Frontal cortex (tissue), 4 donors: Measurements from ENCODE around the gene TEKT3. TPM values are rescaled to one million over a fixed set of nuclear protein-coding genes. Genes with fewer than 3 reads are reported as not detected.

ENCODE experiments used
- DNase-seq, 2 donors: peaks; one replicate each; pipeline ENCODE4 v3.0.0; 2012; ENCODE audit warnings: low spot score in 2 of 2
- FAIRE-seq: peaks from 2 replicates; lab custom pipeline; 2012; peaks lifted over from hg19 to GRCh38; lab: Jason Lieb, UNC
- total RNA-seq: library from RNA; depleted of rRNA; stranded (reverse); fragments of >200 nt; gene quantifications from one replicate; pipeline ENCODE4 v1.2.3, GENCODE V29; 2014
- donor health status: control.
- donor health status: control.
- donor health status: control.

TEKT3 gene
- total RNA-seq, 1 donor from 2014 or later, result 1.2 TPM

GRCh38 chr17:15269780-15270089, 71.7 kb downstream of the TEKT3 start:
- no peak for DNase-seq
- FAIRE-seq, result no peak

- DNase-seq (no peak), FAIRE-seq (no peak)
Observed at GRCh38 chr17:15269087-15269779, 72.2 kb downstream of the TEKT3 start.

- FAIRE-seq (no peak), DNase-seq (no peak)
Observed at GRCh38 chr17:15268461-15268860, 72.9 kb downstream of the TEKT3 start.

- DNase-seq (no peak), FAIRE-seq (no peak)
Observed at GRCh38 chr17:15267996-15268395, 73.4 kb downstream of the TEKT3 start.

- DNase-seq (no peak), FAIRE-seq (no peak)
Observed at GRCh38 chr17:15266325-15267125, 74.9 kb downstream of the TEKT3 start.

GRCh38 chr17:15265131-15265530, 76.3 kb downstream of the TEKT3 start, which contains the start of gene PMP22:
TSS of gene PMP22 (minus strand) at chr17:15265326. CDS start at chr17:15260727, 4,599 bp downstream.
- DNase-seq, result no peak
- FAIRE-seq, result no peak

- FAIRE-seq, result no peak
- no peak for DNase-seq
Observed at GRCh38 chr17:15264542-15264941, 76.9 kb downstream of the TEKT3 start.

GRCh38 chr17:15263680-15264079, 77.7 kb downstream of the TEKT3 start:
- DNase-seq, result no peak
- no peak for FAIRE-seq

- DNase-seq, result peak; percentile 55 to 67
- no peak for FAIRE-seq
Observed at GRCh38 chr17:15263206-15263579, 78.2 kb downstream of the TEKT3 start.

- DNase-seq (peak; percentile 84 to 88), FAIRE-seq (no peak)
Observed at GRCh38 chr17:15262291-15263205, 78.8 kb downstream of the TEKT3 start.

GRCh38 chr17:15261802-15262290, 79.6 kb downstream of the TEKT3 start:
- FAIRE-seq (no peak), DNase-seq (peak in 1 of 2 donors; percentile 50)

- no peak for FAIRE-seq
- DNase-seq, result peak; percentile 40 to 69
Observed at GRCh38 chr17:15261258-15261801, 80.1 kb downstream of the TEKT3 start.

GRCh38 chr17:15260376-15261257, 80.8 kb downstream of the TEKT3 start:
- FAIRE-seq (no peak), DNase-seq (peak; percentile 88 to 89)

- DNase-seq (no peak), FAIRE-seq (no peak)
Observed at GRCh38 chr17:15257796-15258512, 83.4 kb downstream of the TEKT3 start.

- DNase-seq, result peak; percentile 74 to 81
- FAIRE-seq, result no peak
Observed at GRCh38 chr17:15257258-15257788, 84.1 kb downstream of the TEKT3 start.

GRCh38 chr17:15256689-15257088, 84.7 kb downstream of the TEKT3 start:
- DNase-seq, result no peak
- FAIRE-seq, result no peak

- FAIRE-seq, result no peak
Observed at GRCh38 chr17:15255713-15256454, 85.5 kb downstream of the TEKT3 start.

More at GRCh38 chr17:15255713-15256454, 85.5 kb downstream of the TEKT3 start:
- DNase-seq, result no peak
